GM12891 (cell line): ENCODE data around the gene UBE2D3.

Experiments used
- PAX5 ChIP-seq: IDR thresholded peaks from 2 replicates; pipeline ENCODE4 v1.6.1; 2011; ENCODE audit warnings: low read length, moderate library complexity, mild to moderate bottlenecking; ENCODE audit not compliant: insufficient read depth, severe bottlenecking
- POLR2A ChIP-seq: IDR thresholded peaks from 2 replicates; pipeline ENCODE4 v1.6.1; 2011; ENCODE audit warnings: low read depth, low read length, control low read depth
- POLR2AphosphoS5 ChIP-seq: IDR thresholded peaks from 2 replicates; pipeline ENCODE4 v1.6.1; 2011; ENCODE audit warnings: low read depth, low read length, control low read depth

DNA sequence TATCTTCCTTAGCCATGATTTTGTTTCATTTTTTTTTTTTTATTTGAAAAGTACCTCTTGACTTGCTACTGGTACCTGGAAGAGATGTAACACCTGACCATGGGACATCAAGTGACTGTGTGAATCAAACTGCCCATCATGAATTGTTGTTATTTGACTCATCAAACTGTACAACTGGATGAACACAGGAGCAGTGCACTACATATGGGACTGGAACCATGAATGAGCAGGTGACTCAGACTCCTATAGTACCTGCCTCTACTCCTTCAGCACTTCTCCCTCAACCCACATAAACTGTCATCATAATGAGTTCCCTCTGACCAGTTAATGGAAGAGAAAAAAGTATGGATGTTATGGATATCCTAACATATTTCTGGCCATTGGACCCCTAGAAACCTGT lies 15.9 kb upstream of the UBE2D3 start:
- TF ChIP-seq PAX5 = no peak
- TF ChIP-seq POLR2AphosphoS5 = no peak
- no peak for TF ChIP-seq POLR2A
